Hematopoietic multipotent progenitor cell treated with erythropoietin and hydrocortisone succinate and interleukin-3 and kit ligand, for 6 days (in vitro differentiated cells): ENCODE results near the gene MINDY2.
A peak's percentile ranks its signal among the peaks of the same experiment; 100 is the strongest.

Experiments used
- DNase-seq: peaks from one replicate; pipeline ENCODE4 v3.0.0-alpha.2; 2015

MINDY2 gene

GRCh38 chr15:58770857-58771620 lies at the start of gene MINDY2:
TSS of gene MINDY2 (plus strand) at chr15:58771302. CDS start at chr15:58771396, 94 bp downstream.
- peak; percentile 99 for DNase-seq

GRCh38 chr15:58724466-58724865 lies 46.6 kb upstream of the MINDY2 start:
- peak; percentile 59 for DNase-seq

- DNase-seq = no peak
Measured at GRCh38 chr15:58726867-58727266, 44.2 kb upstream of the MINDY2 start.

GRCh38 chr15:58731756-58732535 lies 39.2 kb upstream of the MINDY2 start:
- peak; percentile 50 for DNase-seq

- DNase-seq = peak; percentile 66
Measured at GRCh38 chr15:58732625-58733363, 38.3 kb upstream of the MINDY2 start.

- no peak for DNase-seq
Measured at GRCh38 chr15:58734859-58735258, 36.2 kb upstream of the MINDY2 start.

- no peak for DNase-seq
Measured at GRCh38 chr15:58736018-58736643, 35.0 kb upstream of the MINDY2 start.

GRCh38 chr15:58737298-58737697 lies 33.8 kb upstream of the MINDY2 start:
- no peak for DNase-seq

GRCh38 chr15:58738046-58738707 lies 32.9 kb upstream of the MINDY2 start:
- DNase-seq = peak; percentile 38

GRCh38 chr15:58740436-58740835 lies 30.7 kb upstream of the MINDY2 start:
- no peak for DNase-seq

- no peak for DNase-seq
Measured at GRCh38 chr15:58741032-58741431, 30.1 kb upstream of the MINDY2 start.

- DNase-seq = no peak
Measured at GRCh38 chr15:58742022-58742813, 28.9 kb upstream of the MINDY2 start.

- no peak for DNase-seq
Measured at GRCh38 chr15:58742819-58743502, 28.1 kb upstream of the MINDY2 start.

GRCh38 chr15:58746174-58746573 lies 24.9 kb upstream of the MINDY2 start:
- DNase-seq = no peak

GRCh38 chr15:58748040-58748851 lies 22.9 kb upstream of the MINDY2 start:
- peak; percentile 73 for DNase-seq

GRCh38 chr15:58748852-58749531 lies 22.1 kb upstream of the MINDY2 start:
- DNase-seq = no peak

GRCh38 chr15:58749532-58750337 lies 21.4 kb upstream of the MINDY2 start, which contains the start of gene ADAM10:
TSS of gene ADAM10 (minus strand) at chr15:58749707. CDS start at chr15:58749534, 173 bp downstream.
- peak; percentile 98 for DNase-seq

- no peak for DNase-seq
Measured at GRCh38 chr15:58752716-58753115, 18.4 kb upstream of the MINDY2 start.
